WTC11 (cell line): Measurements from ENCODE around the gene P3H1. TPM values are rescaled to one million over a fixed set of nuclear protein-coding genes. Genes with fewer than 3 reads are reported as not detected.
A peak's percentile ranks its signal among the peaks of the same experiment; 100 is the strongest.

ENCODE experiments used
- ATAC-seq: fragments of 200-7000 bp; cut with Tn5 transposase; 2 replicates; pipeline ENCODE4 v1.10.0; 2021; ENCODE audit warnings: mild to moderate bottlenecking, moderate library complexity
- CTCF ChIA-PET: fragments of 300-600 bp; sonication (Branson Sonifier 250); formaldehyde crosslinking; loops from one replicate; lab custom pipeline; 2021; ENCODE audit warnings: antibody characterized with exemption; lab: Charles Lee
- POLR2A ChIA-PET: fragments of 350-600 bp; sonication (Branson Sonifier 250); formaldehyde crosslinking; loops from one replicate; lab custom pipeline; 2021; ENCODE audit warnings: antibody characterized with exemption; lab: Charles Lee
- DNase-seq: peaks from one replicate; pipeline ENCODE4 v3.0.0; 2021; ENCODE audit warnings: low spot score
- H3K27ac Mint-ChIP-seq: 2 replicates; pipeline ENCODE4 v1.8.0; 2021; ENCODE audit warnings: mixed read lengths
- H3K27me3 Mint-ChIP-seq: 2 replicates; pipeline ENCODE4 v1.8.0; 2021; ENCODE audit warnings: low read depth, mild to moderate bottlenecking, moderate library complexity, mixed read lengths
- H3K36me3 Mint-ChIP-seq: 2 replicates; pipeline ENCODE4 v1.8.0; 2021; ENCODE audit warnings: mixed read lengths
- H3K4me1 Mint-ChIP-seq: 2 replicates; pipeline ENCODE4 v1.8.0; 2022; ENCODE audit warnings: mixed read lengths
- H3K4me3 Mint-ChIP-seq: 2 replicates; pipeline ENCODE4 v1.8.0; 2021; ENCODE audit warnings: mild to moderate bottlenecking, moderate library complexity, mixed read lengths
- H3K9me3 Mint-ChIP-seq: 2 replicates; pipeline ENCODE4 v1.8.0; 2021; ENCODE audit warnings: mixed read lengths
- ATF1 ChIP-seq: sonication (generic); formaldehyde crosslinking; IDR thresholded peaks from 2 replicates; pipeline ENCODE4 v1.8.1; 2023; ENCODE audit warnings: mild to moderate bottlenecking, moderate library complexity, missing genetic modification reagents
- ATF6 ChIP-seq: sonication (generic); formaldehyde crosslinking; IDR thresholded peaks from 2 replicates; pipeline ENCODE4 v1.8.1; 2023; ENCODE audit warnings: mild to moderate bottlenecking, missing genetic modification reagents
- ETV6 ChIP-seq: sonication (generic); formaldehyde crosslinking; IDR thresholded peaks from 2 replicates; pipeline ENCODE4 v1.8.1; 2022; ENCODE audit warnings: mild to moderate bottlenecking, missing genetic modification reagents
- GRHL2 ChIP-seq: fragments of 250-450 bp; sonication (Bioruptor Pico); IDR thresholded peaks from 2 replicates; pipeline ENCODE4 v1.8.0; 2022; ENCODE audit warnings: mild to moderate bottlenecking, moderate library complexity; ENCODE audit not compliant: insufficient replicate concordance, severe bottlenecking
- GTF2I ChIP-seq: fragments of 250-450 bp; sonication (Bioruptor Pico); conservative IDR thresholded peaks from 2 replicates; pipeline ENCODE4 v1.4.0; 2021; ENCODE audit warnings: mild to moderate bottlenecking
- HMGA2 ChIP-seq: fragments of 250-450 bp; sonication (Bioruptor Pico); IDR thresholded peaks from 2 replicates; pipeline ENCODE4 v1.4.0; 2021; ENCODE audit warnings: mild to moderate bottlenecking, moderate library complexity
- MYBL2 ChIP-seq: sonication (generic); formaldehyde crosslinking; IDR thresholded peaks from 2 replicates; pipeline ENCODE4 v1.8.1; 2023; ENCODE audit warnings: mild to moderate bottlenecking, moderate library complexity, missing genetic modification reagents
- PRRX2 ChIP-seq: fragments of 250-450 bp; sonication (Bioruptor Pico); IDR thresholded peaks from 2 replicates; pipeline ENCODE4 v1.8.0; 2021; ENCODE audit warnings: mild to moderate bottlenecking
- SP1 ChIP-seq: sonication (generic); formaldehyde crosslinking; conservative IDR thresholded peaks from 2 replicates; pipeline ENCODE4 v1.8.1; 2022; ENCODE audit warnings: missing genetic modification reagents
- TEAD1 ChIP-seq: sonication (generic); formaldehyde crosslinking; IDR thresholded peaks from 2 replicates; pipeline ENCODE4 v1.8.0; 2022; ENCODE audit warnings: mild to moderate bottlenecking, missing genetic modification reagents
- TP53 ChIP-seq: sonication (generic); formaldehyde crosslinking; IDR thresholded peaks from 2 replicates; pipeline ENCODE4 v1.8.1; 2023; ENCODE audit warnings: mild to moderate bottlenecking, missing genetic modification reagents
- ZNF138 ChIP-seq: sonication (generic); formaldehyde crosslinking; conservative IDR thresholded peaks from 2 replicates; pipeline ENCODE4 v1.8.1; 2022; ENCODE audit warnings: mild to moderate bottlenecking, moderate library complexity, missing genetic modification reagents
- ZNF263 ChIP-seq: sonication (generic); formaldehyde crosslinking; IDR thresholded peaks from 2 replicates; pipeline ENCODE4 v1.8.1; 2022; ENCODE audit warnings: low read depth, mild to moderate bottlenecking, moderate library complexity, missing genetic modification reagents
- ZNF396 ChIP-seq: fragments of 250-450 bp; sonication (Bioruptor Pico); IDR thresholded peaks from 2 replicates; pipeline ENCODE4 v1.8.0; 2021; ENCODE audit warnings: mild to moderate bottlenecking, moderate library complexity, borderline replicate concordance
- ZNF416 ChIP-seq: fragments of 250-450 bp; sonication (Bioruptor Pico); IDR thresholded peaks from 2 replicates; pipeline ENCODE4 v1.9.0; 2021; ENCODE audit warnings: mild to moderate bottlenecking, inconsistent platforms
- ZNF423 ChIP-seq: fragments of 250-450 bp; sonication (Bioruptor Pico); IDR thresholded peaks from 2 replicates; pipeline ENCODE4 v2.1.2; 2022; ENCODE audit warnings: mild to moderate bottlenecking, moderate library complexity
- total RNA-seq: library from RNA; stranded (reverse); gene quantifications from 3 replicates; pipeline ENCODE4 v1.2.3, GENCODE V29; 2021
- TF ChIP-seq, protein P1 (sequence below): sonication (generic); formaldehyde crosslinking; IDR thresholded peaks from 2 replicates; pipeline ENCODE4 v1.8.1; 2022; ENCODE audit warnings: low read depth, missing genetic modification reagents, borderline replicate concordance
- TF ChIP-seq, protein P2 (sequence below): sonication (generic); formaldehyde crosslinking; IDR thresholded peaks from 2 replicates; pipeline ENCODE4 v1.8.0; 2023; ENCODE audit warnings: missing genetic modification reagents
- TF ChIP-seq, protein P3 (sequence below): sonication (generic); formaldehyde crosslinking; IDR thresholded peaks from 2 replicates; pipeline ENCODE4 v1.8.1; 2023; ENCODE audit warnings: mild to moderate bottlenecking, moderate library complexity, missing genetic modification reagents
- TF ChIP-seq, protein P4 (sequence below): fragments of 250-450 bp; sonication (Bioruptor Pico); IDR thresholded peaks from 2 replicates; pipeline ENCODE4 v1.8.0; 2021; ENCODE audit warnings: mild to moderate bottlenecking
- TF ChIP-seq, protein P5 (sequence below): sonication (generic); formaldehyde crosslinking; IDR thresholded peaks from 2 replicates; pipeline ENCODE4 v1.8.0; 2023; ENCODE audit warnings: missing genetic modification reagents, mild to moderate bottlenecking, borderline replicate concordance

The P3H1 gene
- total RNA-seq, 1 experiment from 2014 or later, result 95.1 TPM

- CTCF ChIA-PET, result interaction anchor here (0.7 to 2.4 kb wide), 4 partner anchors 15 to 164 kb away, joined by 3 to 18 read pairs (median 4); partner anchors contain the start of genes C1orf50 and P3H1
Measured at GRCh38 chr1:42742141-42742540, 24.7 kb downstream of the P3H1 start.

GRCh38 chr1:42741706-42742105 lies 25.1 kb downstream of the P3H1 start:
- DNase-seq (no peak), ATAC-seq (no peak)
- POLR2A ChIA-PET, result interaction anchor here (0.5 kb wide), 1 partner anchor 102 kb away, joined by 3 read pairs; no protein-coding TSS in a partner anchor
- CTCF ChIA-PET, result interaction anchor here (1.0 to 2.4 kb wide), 2 partner anchors 16 to 25 kb away, joined by 4 to 18 read pairs; partner anchors contain the start of genes C1orf50 and P3H1
- no peaks in the 10 kb centered on the region for H3K27me3 Mint-ChIP-seq
- H3K9me3 Mint-ChIP-seq, result no peaks in the 10 kb centered on the region
- TF ChIP-seq, protein P1, sequence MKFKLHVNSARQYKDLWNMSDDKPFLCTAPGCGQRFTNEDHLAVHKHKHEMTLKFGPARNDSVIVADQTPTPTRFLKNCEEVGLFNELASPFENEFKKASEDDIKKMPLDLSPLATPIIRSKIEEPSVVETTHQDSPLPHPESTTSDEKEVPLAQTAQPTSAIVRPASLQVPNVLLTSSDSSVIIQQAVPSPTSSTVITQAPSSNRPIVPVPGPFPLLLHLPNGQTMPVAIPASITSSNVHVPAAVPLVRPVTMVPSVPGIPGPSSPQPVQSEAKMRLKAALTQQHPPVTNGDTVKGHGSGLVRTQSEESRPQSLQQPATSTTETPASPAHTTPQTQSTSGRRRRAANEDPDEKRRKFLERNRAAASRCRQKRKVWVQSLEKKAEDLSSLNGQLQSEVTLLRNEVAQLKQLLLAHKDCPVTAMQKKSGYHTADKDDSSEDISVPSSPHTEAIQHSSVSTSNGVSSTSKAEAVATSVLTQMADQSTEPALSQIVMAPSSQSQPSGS (CRISPR knock-in tag), result no peak
- TF ChIP-seq ZNF423 (CRISPR knock-in tag) (peak; percentile 23; the same call in 1 of the 2 replicates), ATF1 (CRISPR knock-in tag) (no peak)
- TF ChIP-seq, protein P2, sequence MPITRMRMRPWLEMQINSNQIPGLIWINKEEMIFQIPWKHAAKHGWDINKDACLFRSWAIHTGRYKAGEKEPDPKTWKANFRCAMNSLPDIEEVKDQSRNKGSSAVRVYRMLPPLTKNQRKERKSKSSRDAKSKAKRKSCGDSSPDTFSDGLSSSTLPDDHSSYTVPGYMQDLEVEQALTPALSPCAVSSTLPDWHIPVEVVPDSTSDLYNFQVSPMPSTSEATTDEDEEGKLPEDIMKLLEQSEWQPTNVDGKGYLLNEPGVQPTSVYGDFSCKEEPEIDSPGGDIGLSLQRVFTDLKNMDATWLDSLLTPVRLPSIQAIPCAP (CRISPR knock-in tag), result no peak
- no peak overlapping the region for H3K4me3 Mint-ChIP-seq
- H3K27ac Mint-ChIP-seq, result no peak overlapping the region
- peaks cover 47% of the 10 kb centered on the region for H3K4me1 Mint-ChIP-seq
- H3K36me3 Mint-ChIP-seq, result peaks cover 8% of the 10 kb centered on the region; the same call in 1 of the 2 replicates

More at GRCh38 chr1:42742141-42742540, 24.7 kb downstream of the P3H1 start:
- DNase-seq, result no peak
- POLR2A ChIA-PET, result no interaction called here
- H3K36me3 Mint-ChIP-seq, result peaks cover 12% of the 10 kb centered on the region; the same call in 1 of the 2 replicates
- H3K4me1 Mint-ChIP-seq, result peaks cover 46% of the 10 kb centered on the region
- no peaks in the 10 kb centered on the region for H3K27me3 Mint-ChIP-seq
- no peak overlapping the region for H3K4me3 Mint-ChIP-seq
- H3K9me3 Mint-ChIP-seq, result no peaks in the 10 kb centered on the region
- TF ChIP-seq GRHL2 (CRISPR knock-in tag), result no peak
- TF ChIP-seq, protein P3, sequence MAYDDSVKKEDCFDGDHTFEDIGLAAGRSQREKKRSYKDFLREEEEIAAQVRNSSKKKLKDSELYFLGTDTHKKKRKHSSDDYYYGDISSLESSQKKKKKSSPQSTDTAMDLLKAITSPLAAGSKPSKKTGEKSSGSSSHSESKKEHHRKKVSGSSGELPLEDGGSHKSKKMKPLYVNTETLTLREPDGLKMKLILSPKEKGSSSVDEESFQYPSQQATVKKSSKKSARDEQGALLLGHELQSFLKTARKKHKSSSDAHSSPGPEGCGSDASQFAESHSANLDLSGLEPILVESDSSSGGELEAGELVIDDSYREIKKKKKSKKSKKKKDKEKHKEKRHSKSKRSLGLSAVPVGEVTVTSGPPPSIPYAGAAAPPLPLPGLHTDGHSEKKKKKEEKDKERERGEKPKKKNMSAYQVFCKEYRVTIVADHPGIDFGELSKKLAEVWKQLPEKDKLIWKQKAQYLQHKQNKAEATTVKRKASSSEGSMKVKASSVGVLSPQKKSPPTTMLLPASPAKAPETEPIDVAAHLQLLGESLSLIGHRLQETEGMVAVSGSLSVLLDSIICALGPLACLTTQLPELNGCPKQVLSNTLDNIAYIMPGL (CRISPR knock-in tag), result no peak
- TF ChIP-seq ATF6, result no peak
- TF ChIP-seq HMGA2 (CRISPR knock-in tag), result no peak
- TF ChIP-seq MYBL2 (CRISPR knock-in tag), result no peak
- no peak for TF ChIP-seq ZNF263 (CRISPR knock-in tag)
- TF ChIP-seq PRRX2 (CRISPR knock-in tag), result no peak
- TF ChIP-seq ZNF396, result no peak
- TF ChIP-seq, protein P4, sequence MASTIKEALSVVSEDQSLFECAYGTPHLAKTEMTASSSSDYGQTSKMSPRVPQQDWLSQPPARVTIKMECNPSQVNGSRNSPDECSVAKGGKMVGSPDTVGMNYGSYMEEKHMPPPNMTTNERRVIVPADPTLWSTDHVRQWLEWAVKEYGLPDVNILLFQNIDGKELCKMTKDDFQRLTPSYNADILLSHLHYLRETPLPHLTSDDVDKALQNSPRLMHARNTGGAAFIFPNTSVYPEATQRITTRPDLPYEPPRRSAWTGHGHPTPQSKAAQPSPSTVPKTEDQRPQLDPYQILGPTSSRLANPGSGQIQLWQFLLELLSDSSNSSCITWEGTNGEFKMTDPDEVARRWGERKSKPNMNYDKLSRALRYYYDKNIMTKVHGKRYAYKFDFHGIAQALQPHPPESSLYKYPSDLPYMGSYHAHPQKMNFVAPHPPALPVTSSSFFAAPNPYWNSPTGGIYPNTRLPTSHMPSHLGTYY (CRISPR knock-in tag), result no peak
- no peak for TF ChIP-seq TEAD1 (CRISPR knock-in tag)
- TF ChIP-seq GTF2I (CRISPR knock-in tag), result no peak
- no peak for TF ChIP-seq ZNF416 (CRISPR knock-in tag)
- TF ChIP-seq ETV6, result no peak
- no peak for TF ChIP-seq TP53 (CRISPR knock-in tag)
- TF ChIP-seq, protein P5, sequence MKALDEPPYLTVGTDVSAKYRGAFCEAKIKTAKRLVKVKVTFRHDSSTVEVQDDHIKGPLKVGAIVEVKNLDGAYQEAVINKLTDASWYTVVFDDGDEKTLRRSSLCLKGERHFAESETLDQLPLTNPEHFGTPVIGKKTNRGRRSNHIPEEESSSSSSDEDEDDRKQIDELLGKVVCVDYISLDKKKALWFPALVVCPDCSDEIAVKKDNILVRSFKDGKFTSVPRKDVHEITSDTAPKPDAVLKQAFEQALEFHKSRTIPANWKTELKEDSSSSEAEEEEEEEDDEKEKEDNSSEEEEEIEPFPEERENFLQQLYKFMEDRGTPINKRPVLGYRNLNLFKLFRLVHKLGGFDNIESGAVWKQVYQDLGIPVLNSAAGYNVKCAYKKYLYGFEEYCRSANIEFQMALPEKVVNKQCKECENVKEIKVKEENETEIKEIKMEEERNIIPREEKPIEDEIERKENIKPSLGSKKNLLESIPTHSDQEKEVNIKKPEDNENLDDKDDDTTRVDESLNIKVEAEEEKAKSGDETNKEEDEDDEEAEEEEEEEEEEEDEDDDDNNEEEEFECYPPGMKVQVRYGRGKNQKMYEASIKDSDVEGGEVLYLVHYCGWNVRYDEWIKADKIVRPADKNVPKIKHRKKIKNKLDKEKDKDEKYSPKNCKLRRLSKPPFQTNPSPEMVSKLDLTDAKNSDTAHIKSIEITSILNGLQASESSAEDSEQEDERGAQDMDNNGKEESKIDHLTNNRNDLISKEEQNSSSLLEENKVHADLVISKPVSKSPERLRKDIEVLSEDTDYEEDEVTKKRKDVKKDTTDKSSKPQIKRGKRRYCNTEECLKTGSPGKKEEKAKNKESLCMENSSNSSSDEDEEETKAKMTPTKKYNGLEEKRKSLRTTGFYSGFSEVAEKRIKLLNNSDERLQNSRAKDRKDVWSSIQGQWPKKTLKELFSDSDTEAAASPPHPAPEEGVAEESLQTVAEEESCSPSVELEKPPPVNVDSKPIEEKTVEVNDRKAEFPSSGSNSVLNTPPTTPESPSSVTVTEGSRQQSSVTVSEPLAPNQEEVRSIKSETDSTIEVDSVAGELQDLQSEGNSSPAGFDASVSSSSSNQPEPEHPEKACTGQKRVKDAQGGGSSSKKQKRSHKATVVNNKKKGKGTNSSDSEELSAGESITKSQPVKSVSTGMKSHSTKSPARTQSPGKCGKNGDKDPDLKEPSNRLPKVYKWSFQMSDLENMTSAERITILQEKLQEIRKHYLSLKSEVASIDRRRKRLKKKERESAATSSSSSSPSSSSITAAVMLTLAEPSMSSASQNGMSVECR (CRISPR knock-in tag), result no peak
- TF ChIP-seq ZNF138, result no peak
- TF ChIP-seq SP1 (CRISPR knock-in tag), result no peak
- ATAC-seq, result no peak
- H3K27ac Mint-ChIP-seq, result no peak overlapping the region
